T-helper 2 cell treated with Interferon-gamma antibody and Interleukin-4, amounts not matched to agents 100 ng/mL and 5 ng/mL, for 36 hours (primary cell): ENCODE measurements around the gene MAGIX. TPM values are rescaled to one million over a fixed set of nuclear protein-coding genes. Genes with fewer than 3 reads are reported as not detected.
"Not testable (repeated sequence)": the region's sequence is repeated elsewhere in the genome, so short reads cannot be mapped to it uniquely, and the experiment has no call there.

ENCODE experiments used
- intact Hi-C: fragments of 100-400 bp; cut with micrococcal nuclease; formaldehyde crosslinking; loops from one replicate; pipeline ENCODE4 v1.15.1; 2023
- total RNA-seq: library from RNA; stranded (reverse); gene quantifications from 2 replicates; pipeline ENCODE4 v1.2.3, GENCODE V29; 2022

Gene MAGIX
- total RNA-seq, 1 donor from 2014 or later, result 2.3 TPM

DNA sequence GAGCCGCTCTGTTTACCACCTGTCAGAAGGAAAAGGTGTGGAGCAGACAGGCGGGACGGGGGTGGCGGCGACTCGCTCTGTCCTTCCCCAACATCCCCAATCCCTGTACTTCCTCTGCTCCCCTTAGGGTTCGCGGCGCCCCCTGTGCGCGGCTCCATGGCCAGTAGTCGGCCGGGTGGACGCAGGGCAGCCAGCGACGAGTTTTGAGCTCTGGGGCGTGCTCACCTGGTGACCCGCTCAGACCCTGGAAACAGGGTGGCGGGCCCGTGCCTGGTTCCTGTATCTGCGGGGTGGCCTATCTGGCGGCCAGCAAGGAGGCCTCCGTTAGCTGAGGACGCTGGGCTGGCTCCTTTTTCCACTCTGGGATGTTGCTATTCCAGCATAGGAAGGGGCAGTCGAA lies 5.4 kb upstream of the MAGIX start:
- intact Hi-C loops, result no loop called here

DNA sequence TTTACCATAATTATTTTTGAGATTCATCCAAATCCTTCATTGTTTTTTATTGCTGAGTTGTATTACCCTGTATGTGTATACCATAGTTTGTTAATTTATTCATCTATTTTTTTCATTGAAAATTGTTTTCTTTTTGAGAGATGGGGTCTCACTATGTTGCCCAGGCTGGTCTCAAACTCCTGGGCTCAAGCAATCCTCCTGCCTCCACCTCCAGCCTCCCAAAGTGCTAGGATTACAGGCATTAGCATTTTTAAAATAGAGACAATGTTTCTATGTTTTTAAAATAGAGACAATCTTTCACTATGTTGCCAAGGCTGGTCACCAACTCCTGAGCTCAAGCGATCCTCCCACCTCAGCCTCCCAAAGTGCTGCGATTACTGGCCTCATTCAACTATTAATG lies 1.6 kb upstream of the MAGIX start:
- intact Hi-C loops, result loop anchor here (10.0 kb wide), 2 partner anchors 86 to 266 kb away; partner anchors contain the start of genes PQBP1, PRAF2, TIMM17B and WDR45

DNA sequence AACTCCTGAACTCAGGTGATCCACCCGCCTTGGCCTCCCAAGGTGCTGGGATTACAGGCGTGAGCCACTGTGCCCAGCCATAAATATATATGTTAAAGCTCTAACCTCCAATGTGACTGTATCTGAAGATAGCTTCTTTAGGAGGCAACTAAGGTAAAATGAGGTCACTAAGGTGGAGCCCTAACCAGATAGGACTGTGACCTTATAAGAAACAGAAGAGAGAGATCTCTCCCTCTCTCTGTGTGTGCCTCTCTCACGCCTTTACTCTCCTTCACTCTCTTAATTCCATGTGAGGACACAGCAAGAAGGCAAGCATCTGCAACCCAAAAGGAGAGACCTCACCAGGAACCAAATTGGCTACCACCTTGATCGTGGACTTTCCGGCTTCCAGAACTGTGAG lies 926 bp upstream of the MAGIX start:
- intact Hi-C loops, result loop anchor here (10.0 kb wide), 2 partner anchors 87 to 267 kb away; partner anchors contain the start of genes PQBP1, PRAF2, TIMM17B and WDR45

GRCh38 chrX:49163555-49164419 lies 1.2 kb downstream of the MAGIX start:
- intact Hi-C loops, result loop anchor here (10.0 kb wide), 2 partner anchors 89 to 269 kb away; partner anchors contain the start of genes PQBP1, PRAF2, TIMM17B and WDR45

- intact Hi-C loops, result loop anchor here (5.0 to 10.0 kb wide), 3 partner anchors 38 to 270 kb away; partner anchors contain the start of genes PQBP1, PRAF2, SYP and TIMM17B
Observed at GRCh38 chrX:49164589-49165360, 2.2 kb downstream of the MAGIX start.

DNA sequence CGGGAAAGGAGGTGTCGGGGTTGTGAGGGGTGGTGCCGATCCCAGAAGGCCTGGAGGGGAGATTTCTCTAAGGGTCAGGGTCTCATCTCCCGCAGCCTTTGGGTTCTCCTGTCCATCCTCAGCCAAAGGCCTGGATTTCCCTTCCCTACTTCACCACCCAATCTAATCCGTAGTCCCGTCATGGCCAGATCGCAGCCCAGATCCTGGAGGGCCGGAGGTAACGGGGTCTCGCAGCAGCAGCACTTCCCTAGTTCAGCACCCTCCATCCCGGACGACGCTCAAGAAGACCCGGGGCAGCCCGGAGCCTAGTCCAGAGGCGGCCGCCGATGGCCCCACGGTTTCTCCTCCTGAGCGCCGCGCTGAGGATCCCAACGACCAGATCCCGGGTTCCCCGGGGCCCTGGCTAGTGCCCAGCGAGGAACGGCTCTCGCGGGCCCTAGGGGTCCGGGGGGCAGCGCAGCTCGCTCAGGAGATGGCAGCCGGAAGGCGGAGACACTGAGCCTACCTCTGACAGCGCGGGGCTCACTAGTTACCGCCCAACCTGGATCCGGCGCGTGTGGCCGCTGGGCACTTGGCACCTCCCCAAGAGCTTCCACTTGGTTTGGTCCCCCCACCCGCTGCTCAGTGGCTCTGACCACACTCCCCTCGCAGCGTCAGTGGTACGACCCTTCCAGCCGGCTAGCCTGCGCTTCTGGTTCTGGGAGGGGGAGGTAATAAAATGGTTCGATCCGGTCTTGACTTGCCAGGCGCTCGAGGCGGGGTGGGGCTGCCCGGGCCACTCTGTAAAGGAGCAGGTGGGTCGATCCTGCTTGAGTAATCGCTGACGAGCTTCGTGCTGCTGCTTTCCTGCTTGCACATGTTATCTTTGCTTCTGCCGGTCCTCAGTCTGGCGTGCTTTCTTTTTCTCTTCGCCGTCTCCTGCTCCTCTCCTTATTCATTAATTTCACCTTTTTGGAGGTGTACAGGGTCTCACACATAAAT lies 3.6 kb downstream of the MAGIX start:
- intact Hi-C loops, result loop anchor here (1.0 to 10.0 kb wide), 7 partner anchors 10 to 271 kb away; partner anchors contain the start of genes GPKOW, PPP1R3F, PQBP1 and PRAF2

DNA sequence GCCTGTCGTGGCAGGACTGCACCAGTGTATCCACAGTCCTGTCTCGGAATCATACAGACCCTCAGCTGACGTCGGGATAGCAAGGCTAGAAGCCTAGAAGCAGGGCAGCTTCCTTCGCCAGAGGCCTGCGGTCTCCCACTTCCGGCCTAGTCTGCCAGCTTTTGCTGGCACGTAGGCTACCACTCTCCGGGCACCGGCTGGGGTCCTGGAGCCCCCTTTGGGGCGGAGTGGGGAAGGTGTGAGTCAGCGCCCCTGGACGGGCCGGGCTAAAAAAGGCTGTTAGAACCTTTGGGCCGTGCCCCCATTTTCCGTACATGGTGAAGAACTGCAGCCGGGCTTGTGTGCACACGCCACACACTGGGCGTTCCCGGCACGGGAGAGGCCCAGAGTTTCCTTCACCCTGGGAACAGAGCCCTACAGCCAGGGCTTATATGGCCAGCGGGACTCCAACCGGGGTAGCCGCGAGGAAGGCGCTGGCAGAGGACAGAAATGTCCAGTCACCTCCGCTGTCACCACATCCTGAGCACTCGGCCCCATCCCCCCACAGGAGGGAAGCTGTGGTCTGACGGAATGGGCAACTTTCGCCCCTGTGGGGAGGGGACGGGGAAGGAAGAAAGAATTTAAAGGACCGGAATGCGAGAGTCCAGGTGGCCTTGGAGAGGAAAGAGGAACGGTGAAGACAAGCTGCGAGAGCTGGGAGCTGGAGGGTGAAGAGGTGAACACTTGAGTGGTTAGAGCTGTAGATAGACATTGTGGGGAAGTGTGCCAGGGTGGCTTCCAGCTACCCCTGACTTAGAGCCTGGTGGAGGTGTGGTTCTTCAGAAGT lies 4.6 kb downstream of the MAGIX start:
- intact Hi-C loops, result loop anchor here (1.0 to 10.0 kb wide), 7 partner anchors 11 to 272 kb away; partner anchors contain the start of genes GPKOW, PPP1R3F, PQBP1 and PRAF2

DNA sequence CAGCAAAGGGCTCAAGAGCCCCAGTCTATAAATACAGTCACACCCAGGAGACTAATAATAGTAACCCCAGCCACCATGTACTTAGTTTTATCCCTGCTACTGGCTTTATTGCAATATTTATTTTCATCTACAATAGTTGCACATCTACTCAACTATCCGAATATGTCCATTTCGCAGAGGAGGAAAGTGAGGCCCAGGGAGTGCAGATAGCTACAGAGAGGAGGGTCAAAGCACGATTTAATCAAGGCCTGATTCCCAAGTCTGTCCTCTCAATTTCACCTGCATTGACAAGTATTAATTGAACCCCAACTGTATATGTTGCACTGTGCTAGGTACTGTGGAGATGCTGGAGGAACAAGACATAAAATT lies 5.2 kb downstream of the MAGIX start:
- intact Hi-C loops, result loop anchor here (2.0 to 10.0 kb wide), 6 partner anchors 23 to 273 kb away; partner anchors contain the start of genes GPKOW, PPP1R3F, PQBP1 and PRAF2

DNA sequence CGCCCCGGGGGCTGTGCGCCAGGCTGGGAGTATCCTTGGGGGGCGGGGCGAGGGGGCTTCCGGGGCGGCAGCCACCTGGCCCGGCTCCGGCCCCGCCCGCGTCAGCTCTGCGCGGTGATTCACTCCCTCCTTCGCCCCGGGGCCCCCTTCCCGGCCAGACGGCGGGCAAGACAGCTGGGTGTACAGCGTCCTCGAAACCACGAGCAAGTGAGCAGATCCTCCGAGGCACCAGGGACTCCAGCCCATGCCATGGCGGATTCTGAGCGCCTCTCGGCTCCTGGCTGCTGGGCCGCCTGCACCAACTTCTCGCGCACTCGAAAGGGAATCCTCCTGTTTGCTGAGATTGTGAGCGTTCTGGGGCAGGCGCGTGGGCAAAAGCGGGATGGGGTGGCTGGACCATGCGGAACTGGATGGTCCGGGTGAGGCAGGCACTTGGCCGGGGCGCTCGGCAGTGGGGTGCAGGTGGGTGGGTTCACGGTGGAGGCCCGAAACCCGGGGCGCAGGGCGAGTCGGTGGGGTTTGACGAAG lies 9.3 kb downstream of the MAGIX start, which contains the start of gene PLP2:
TSS of gene PLP2 (plus strand) at position 147 of the 528 bp plus-strand sequence. CDS start at position 250, 103 bp downstream.
- intact Hi-C loops, result loop anchor here (1.0 kb wide), 1 partner anchor 13 kb away; no protein-coding TSS in a partner anchor

DNA sequence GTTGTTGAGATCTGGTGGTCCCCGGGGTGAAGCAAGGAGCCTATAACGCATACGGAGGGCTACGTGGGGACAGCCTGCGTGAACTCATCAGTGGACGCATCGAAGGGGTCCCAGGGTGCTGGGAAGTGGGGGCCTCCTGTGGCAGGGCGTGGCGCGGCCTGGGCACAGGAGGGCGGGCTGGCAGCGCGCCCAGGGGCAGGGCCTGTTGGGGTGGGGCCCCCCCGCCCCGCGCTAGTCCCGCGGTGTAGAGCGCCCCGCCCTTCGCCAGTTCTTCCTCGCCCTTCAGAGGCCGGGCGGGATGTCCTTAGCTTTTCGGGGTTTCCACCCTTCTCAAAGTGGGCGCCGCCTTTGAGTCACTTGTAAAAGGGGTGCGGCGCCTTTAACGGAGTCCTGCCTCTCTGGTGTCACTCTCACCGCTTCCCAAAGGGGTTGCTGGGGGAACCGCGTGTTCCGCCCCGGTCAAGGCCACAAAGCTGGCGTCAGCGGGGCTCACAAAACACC lies 9.8 kb downstream of the MAGIX start:
- intact Hi-C loops, result loop anchor here (1.0 kb wide), 1 partner anchor 13 kb away; no protein-coding TSS in a partner anchor

- intact Hi-C loops, result not testable (repeated sequence)
Observed at GRCh38 chrX:49173544-49173943, 11.0 kb downstream of the MAGIX start.

- intact Hi-C loops, result no loop called here
Observed at GRCh38 chrX:49174723-49175122, 12.2 kb downstream of the MAGIX start.

DNA sequence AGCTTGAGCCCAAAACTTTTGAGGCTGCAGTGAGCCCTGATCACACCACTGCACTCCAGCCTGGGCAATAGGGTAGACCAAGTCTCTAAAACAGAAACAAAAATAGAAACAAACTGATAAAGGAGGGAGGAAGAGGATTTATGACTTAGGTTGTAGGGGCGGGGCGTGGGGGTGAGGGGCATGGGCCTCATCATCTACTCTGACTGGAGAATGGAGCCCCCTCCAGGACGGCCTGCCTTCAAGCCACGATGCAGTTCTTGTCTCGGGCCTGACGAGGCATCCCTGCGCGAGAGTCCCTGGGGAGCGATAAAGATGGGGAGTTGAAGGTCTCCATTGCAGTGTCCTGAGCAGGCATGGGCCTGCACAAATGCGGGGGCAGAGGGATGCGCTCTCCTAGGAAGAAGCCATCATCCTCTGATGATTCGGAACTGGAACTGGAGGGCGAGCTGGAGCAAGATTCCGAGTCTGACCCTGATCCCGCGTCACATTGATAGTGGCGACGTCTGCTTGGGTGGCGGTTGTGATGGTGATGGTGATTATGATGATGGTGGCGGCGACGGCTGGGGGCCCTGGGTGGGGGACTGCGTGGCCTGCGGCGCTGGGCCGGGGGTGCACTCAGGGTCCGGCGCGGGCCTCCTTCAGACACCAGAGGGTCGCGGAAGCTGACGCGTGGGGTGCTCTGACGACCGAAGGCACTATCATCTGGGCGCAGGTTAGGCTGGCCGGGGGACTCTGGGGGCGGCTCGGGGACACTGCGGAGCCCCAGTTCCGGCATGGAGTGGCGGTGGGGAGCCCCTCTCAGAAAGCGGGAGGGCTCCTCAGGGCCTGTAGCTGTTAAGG lies 13.1 kb downstream of the MAGIX start:
- intact Hi-C loops, result no loop called here

GRCh38 chrX:49176421-49177326 lies 14.1 kb downstream of the MAGIX start:
- intact Hi-C loops, result no loop called here

DNA sequence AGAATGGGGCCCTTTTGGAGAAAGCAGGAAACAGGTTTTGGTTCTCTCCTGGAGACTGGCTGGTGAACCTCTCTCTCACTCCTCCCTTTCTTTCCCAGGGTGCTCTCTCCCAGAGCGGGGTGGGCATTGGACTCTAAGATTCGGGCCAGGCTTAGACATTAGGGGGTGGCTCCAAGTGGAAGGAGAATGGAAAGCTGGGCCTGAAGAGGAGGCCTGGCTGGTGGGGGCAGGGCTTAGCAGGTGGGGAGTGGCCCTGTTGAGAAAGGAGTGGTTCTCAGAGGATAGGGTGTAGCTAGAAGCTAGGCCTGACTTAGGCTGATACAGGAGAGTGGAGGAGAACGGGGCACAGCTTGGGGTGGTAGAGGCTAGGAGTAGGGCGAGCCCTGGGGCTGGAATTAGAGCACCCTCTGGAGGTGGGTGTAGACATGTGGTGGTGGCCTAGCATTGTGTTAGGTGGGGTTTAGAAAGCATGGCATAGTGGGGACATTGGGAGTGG lies 14.8 kb downstream of the MAGIX start:
- intact Hi-C loops, result no loop called here

- intact Hi-C loops, result no loop called here
Observed at GRCh38 chrX:49177873-49178480, 15.4 kb downstream of the MAGIX start.
